ENCODE measurements around the gene ATP2A2. TPM values are rescaled to one million over a fixed set of nuclear protein-coding genes. Genes with fewer than 3 reads are reported as not detected.
A peak's percentile ranks its signal among the peaks of the same experiment; 100 is the strongest.

ATP2A2 gene
- polyA plus RNA-seq, 1 donor (not counting 4 experiments of a cell fraction or from before 2014, with no cell fraction given), result 127 TPM

GRCh38 chr12:110371408-110372055 lies 90.5 kb downstream of the ATP2A2 start:
- FAIRE-seq, result no peak
- no peak for DNase-seq (ENCODE audit: low read depth, low spot score)
- TF ChIP-seq CTCF (optimal IDR thresholded peaks at IDR 0.05 in 1 of 3, IDR thresholded peaks at IDR 0.05 in 1 of 3, conservative IDR thresholded peaks at IDR 0.05 in 1 of 3; ENCODE audit: extremely low read depth in 1 of 3, insufficient read depth in 2 of 3, low read length in 3 of 3), result no peak
- TF ChIP-seq EZH2 (IDR thresholded peaks at IDR 0.05; ENCODE audit: low read length), result no peak
- H4K20me1 ChIP-seq (ENCODE audit: control insufficient read depth, extremely low read depth, insufficient read depth, low read length), result peaks cover 2% of the 10 kb centered on the region
- H3K4me1 ChIP-seq (ENCODE audit: control insufficient read depth, extremely low read depth, insufficient read depth, low read length), result peaks cover 25% of the 10 kb centered on the region
- H3K4me2 ChIP-seq (ENCODE audit: control insufficient read depth, extremely low read depth, insufficient read depth, low read depth, low read length), result peak overlapping the region; percentile 74
- peaks cover 21 to 24% of the 10 kb centered on the region in 2 experiments for H3K36me3 ChIP-seq (ENCODE audit: control insufficient read depth in 2 of 2, extremely low read depth in 1 of 2, insufficient read depth in 2 of 2, low read length in 2 of 2)
- dilution Hi-C loops (cut with MboI; ENCODE audit: extremely low pct_ligation_motif_present, low sequenced_read_pairs), result no loop called here
- peak overlapping the region in 1 of 3 experiments; percentile 19 for H3K4me3 ChIP-seq (ENCODE audit: control insufficient read depth in 2 of 3, extremely low read depth in 1 of 3, insufficient read depth in 2 of 3, low read depth in 1 of 3, low read length in 3 of 3)
- H3K79me2 ChIP-seq (ENCODE audit: control insufficient read depth, insufficient read depth, low read length), result no peaks in the 10 kb centered on the region
- peak overlapping the region; percentile 45 for H3K9ac ChIP-seq (ENCODE audit: control insufficient read depth, extremely low read depth, insufficient read depth, low read length)
- no peaks in the 10 kb centered on the region for H3K9me1 ChIP-seq (ENCODE audit: control insufficient read depth, extremely low read depth, insufficient read depth, low read length)
- H3K9me3 ChIP-seq (ENCODE audit: control insufficient read depth, low read depth, low read length), result no peaks in the 10 kb centered on the region
- H2AFZ ChIP-seq (ENCODE audit: control insufficient read depth, low read length), result no peak overlapping the region
- peak overlapping the region; percentile 75 for H3K27ac ChIP-seq (ENCODE audit: control insufficient read depth, insufficient read depth, low read length)
- no peaks in the 10 kb centered on the region for H3K27me3 ChIP-seq (ENCODE audit: control insufficient read depth, extremely low read depth, insufficient read depth, low read length)

GRCh38 chr12:110372056-110372425 lies 91.0 kb downstream of the ATP2A2 start:
- peaks cover 2% of the 10 kb centered on the region for H4K20me1 ChIP-seq (ENCODE audit: control insufficient read depth, extremely low read depth, insufficient read depth, low read length)
- no peak overlapping the region for H2AFZ ChIP-seq (ENCODE audit: control insufficient read depth, low read length)
- no peaks in the 10 kb centered on the region for H3K79me2 ChIP-seq (ENCODE audit: control insufficient read depth, insufficient read depth, low read length)
- dilution Hi-C loops (cut with MboI; ENCODE audit: extremely low pct_ligation_motif_present, low sequenced_read_pairs), result no loop called here
- no peak overlapping the region for H3K4me3 ChIP-seq (ENCODE audit: control insufficient read depth in 2 of 3, extremely low read depth in 1 of 3, insufficient read depth in 2 of 3, low read depth in 1 of 3, low read length in 3 of 3)
- TF ChIP-seq CTCF (optimal IDR thresholded peaks at IDR 0.05 in 1 of 3, IDR thresholded peaks at IDR 0.05 in 1 of 3, conservative IDR thresholded peaks at IDR 0.05 in 1 of 3; ENCODE audit: extremely low read depth in 1 of 3, insufficient read depth in 2 of 3, low read length in 3 of 3) (no peak), EZH2 (IDR thresholded peaks at IDR 0.05; ENCODE audit: low read length) (no peak)
- H3K9me3 ChIP-seq (ENCODE audit: control insufficient read depth, low read depth, low read length), result no peaks in the 10 kb centered on the region
- H3K9ac ChIP-seq (ENCODE audit: control insufficient read depth, extremely low read depth, insufficient read depth, low read length), result no peak overlapping the region
- DNase-seq (ENCODE audit: low read depth, low spot score) (no peak), FAIRE-seq (no peak)
- no peak overlapping the region for H3K4me2 ChIP-seq (ENCODE audit: control insufficient read depth, extremely low read depth, insufficient read depth, low read depth, low read length)
- H3K36me3 ChIP-seq (ENCODE audit: control insufficient read depth in 2 of 2, extremely low read depth in 1 of 2, insufficient read depth in 2 of 2, low read length in 2 of 2), result peaks cover 21 to 25% of the 10 kb centered on the region in 2 experiments
- peaks cover 25% of the 10 kb centered on the region for H3K4me1 ChIP-seq (ENCODE audit: control insufficient read depth, extremely low read depth, insufficient read depth, low read length)
- H3K27me3 ChIP-seq (ENCODE audit: control insufficient read depth, extremely low read depth, insufficient read depth, low read length), result no peaks in the 10 kb centered on the region
- H3K9me1 ChIP-seq (ENCODE audit: control insufficient read depth, extremely low read depth, insufficient read depth, low read length), result no peaks in the 10 kb centered on the region
- H3K27ac ChIP-seq (ENCODE audit: control insufficient read depth, insufficient read depth, low read length), result peak overlapping the region; percentile 75
